Stimulated activated CD8-positive, alpha-beta memory T cell treated with anti-CD3 and anti-CD28 coated beads, Interleukin-7, amount 100 ng/mL, for 4 hours (primary cell): Measurements from ENCODE around the gene AP1S3.
A peak's percentile ranks its signal among the peaks of the same experiment; 100 is the strongest.
"Not testable (repeated sequence)": the region's sequence is repeated elsewhere in the genome, so short reads cannot be mapped to it uniquely, and the experiment has no call there.

ENCODE experiments used
- DNase-seq, 2 donors: peaks; one replicate each; pipeline ENCODE4 v3.0.0-alpha.2; 2020; ENCODE audit warnings: low read depth in 2 of 2

The AP1S3 gene

GRCh38 chr2:223801736-223802135 is 35.6 kb downstream of the AP1S3 start:
- no peak for DNase-seq

GRCh38 chr2:223800908-223801307 is 36.5 kb downstream of the AP1S3 start:
- DNase-seq = no peak

DNA sequence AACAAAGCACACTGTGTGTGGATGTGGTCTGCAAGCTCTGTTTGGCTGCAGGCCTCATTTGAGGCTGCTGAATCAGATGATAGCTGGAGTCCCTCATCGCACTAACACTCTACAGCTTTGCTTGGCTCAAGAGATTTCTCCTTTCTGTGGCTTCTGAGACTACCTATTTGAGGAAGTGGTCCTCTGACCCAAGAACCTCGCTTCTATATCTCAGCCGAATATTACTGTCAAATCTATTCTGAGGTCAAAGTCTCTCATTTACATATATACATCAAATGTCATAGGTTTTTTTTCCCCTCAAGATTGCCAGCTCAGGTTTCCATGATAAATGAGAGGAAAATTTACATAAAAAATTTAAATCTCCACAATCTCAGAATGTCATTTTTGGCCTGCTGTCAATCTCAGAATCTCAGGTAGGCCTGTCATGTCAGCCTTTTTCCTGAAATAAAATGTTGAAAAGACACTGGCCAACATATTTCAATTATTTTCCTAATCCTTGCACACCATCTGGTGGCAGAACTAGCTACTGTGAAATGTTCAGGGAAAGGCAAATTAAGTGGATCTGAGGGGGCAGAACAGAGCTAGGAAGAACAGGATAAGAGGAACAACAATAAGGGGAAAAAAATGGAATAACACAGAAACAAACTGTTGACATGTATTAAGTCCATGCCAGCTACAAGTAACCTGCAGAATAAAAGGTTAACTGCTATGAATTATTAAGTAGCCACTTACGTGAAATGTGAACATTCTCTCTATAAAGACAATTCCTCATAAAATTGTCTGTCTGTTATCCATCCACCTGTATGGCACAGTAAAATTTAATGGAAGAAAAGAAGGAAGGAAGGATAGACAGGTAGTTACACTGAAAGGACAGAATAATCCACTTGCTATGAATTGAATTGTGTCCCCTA is 39.3 kb downstream of the AP1S3 start:
- no peak for DNase-seq

- DNase-seq = no peak
Measured at GRCh38 chr2:223797037-223797436, 40.3 kb downstream of the AP1S3 start.

GRCh38 chr2:223789423-223789822 is 48.0 kb downstream of the AP1S3 start:
- no peak for DNase-seq

GRCh38 chr2:223788826-223789225 is 48.6 kb downstream of the AP1S3 start:
- DNase-seq = no peak

DNA sequence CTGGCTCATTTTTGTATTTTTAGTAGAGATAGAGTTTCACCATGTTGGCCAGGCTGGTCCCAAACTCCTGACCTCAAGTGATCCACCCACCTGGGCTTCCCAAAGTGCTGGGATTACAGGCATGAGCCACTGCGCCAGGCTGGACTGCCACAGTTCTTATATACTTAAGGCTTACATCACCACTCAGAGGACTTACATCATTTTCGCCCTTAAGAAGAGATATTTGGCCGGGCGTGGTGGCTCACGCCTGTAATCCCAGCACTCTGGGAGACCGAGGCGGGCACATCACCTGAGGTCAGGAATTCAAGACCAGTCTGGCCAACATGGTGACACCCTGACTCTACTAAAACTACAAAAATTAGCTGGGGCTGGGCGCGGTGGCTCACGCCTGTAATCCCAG is 49.3 kb downstream of the AP1S3 start:
- not testable (repeated sequence) for DNase-seq

GRCh38 chr2:223787358-223787757 is 50.0 kb downstream of the AP1S3 start:
- DNase-seq = no peak

GRCh38 chr2:223786943-223787342 is 50.4 kb downstream of the AP1S3 start:
- no peak for DNase-seq

DNA sequence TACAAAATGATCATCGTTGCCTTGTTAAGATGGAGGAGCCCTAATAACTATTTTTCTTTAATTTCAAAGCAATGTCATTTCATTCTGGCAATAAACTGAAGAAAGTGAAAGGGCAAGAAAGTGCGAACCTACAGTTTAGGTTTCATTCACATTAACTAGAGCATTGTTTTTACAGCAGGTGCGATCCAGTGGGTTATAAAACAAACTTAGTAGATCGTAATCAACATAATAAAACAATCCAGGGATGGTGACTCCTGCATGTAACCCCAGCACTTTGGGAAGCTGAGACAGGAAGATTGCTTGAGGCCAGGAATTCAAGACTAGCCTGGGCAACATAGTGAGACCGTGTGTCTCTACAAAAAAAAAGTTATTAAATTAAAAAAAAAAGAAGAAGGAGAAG is 51.1 kb downstream of the AP1S3 start:
- no peak for DNase-seq

GRCh38 chr2:223784221-223784772 is 53.1 kb downstream of the AP1S3 start:
- DNase-seq = no peak

DNA sequence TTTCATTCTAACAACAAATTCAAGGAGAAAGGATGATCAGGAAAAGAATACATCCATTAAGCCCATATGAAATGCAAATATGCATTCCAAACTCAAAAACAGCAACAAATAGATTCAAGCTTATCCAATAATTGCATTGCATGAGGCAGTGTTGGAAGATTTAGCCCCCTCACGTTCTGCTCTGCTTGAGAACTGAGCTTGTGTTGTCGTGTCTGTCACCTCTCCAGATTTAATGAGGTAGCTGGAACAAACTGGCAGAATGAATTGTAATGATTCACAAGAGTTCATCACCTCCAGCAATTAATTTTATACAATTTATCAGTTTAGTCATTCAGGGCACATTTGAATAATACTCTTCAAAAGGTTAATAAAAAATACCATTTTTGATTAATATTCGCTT is 54.8 kb downstream of the AP1S3 start:
- DNase-seq = no peak

DNA sequence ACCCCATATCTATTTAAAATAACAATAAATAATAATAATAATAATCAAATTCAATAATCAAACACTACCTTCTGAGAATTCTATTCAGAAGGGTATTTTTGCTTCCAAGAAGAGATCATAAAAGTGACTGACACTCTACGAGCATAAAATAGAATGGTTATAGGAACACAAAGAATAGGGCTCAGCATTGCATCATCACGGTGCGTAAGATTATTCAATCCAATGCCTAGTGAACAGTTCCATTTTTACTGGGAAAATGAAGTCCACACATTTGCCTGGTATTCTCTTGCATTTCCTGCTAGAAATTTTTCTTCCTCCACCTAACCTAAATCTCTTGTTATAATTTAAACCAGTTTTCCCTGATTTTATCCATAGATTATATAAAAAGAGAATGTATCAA is 55.8 kb downstream of the AP1S3 start:
- no peak for DNase-seq

DNA sequence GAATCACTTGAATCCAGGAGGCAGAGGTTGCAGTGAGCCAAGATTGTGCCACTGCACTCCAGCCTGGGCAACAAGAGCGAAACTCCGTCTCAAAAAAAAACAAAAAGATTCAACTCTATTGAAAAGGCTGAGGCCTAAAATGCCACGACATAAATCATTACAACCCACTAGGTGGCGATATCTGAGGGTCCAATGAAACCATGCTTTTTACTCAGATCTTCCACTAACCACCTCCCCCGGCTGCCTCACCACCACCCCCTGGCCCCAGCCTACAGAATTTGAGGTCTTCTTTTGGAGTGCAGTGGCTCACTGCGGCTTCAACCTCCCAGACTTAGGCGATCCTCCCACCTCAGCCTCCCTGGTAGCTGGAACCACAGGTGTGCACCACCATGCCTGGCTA is 57.5 kb downstream of the AP1S3 start:
- DNase-seq = peak; percentile 23 to 29

- DNase-seq = no peak
Measured at GRCh38 chr2:223774193-223774592, 63.2 kb downstream of the AP1S3 start.

GRCh38 chr2:223772363-223772762 is 65.0 kb downstream of the AP1S3 start:
- no peak for DNase-seq

DNA sequence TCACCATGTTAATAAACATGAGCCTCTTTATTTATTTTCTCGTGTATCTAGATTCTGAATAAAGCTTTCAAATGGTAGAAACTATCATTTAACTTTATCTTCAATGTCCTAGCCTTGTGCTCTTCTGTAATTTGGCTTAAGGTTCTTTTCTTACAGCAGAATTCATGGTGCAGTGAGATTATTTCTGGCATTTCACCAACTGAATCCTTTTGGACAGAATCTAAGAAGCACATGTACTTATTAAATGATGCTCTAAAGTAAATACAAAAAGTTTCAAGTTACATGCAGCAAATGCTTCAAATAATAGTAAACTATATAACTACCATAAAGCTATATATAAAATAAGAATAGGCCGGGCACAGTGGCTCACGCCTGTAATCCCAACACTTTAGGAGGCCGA is 65.9 kb downstream of the AP1S3 start:
- DNase-seq = no peak

GRCh38 chr2:223768179-223768578 is 69.2 kb downstream of the AP1S3 start:
- no peak for DNase-seq

GRCh38 chr2:223767341-223767740 is 70.0 kb downstream of the AP1S3 start:
- no peak for DNase-seq

DNA sequence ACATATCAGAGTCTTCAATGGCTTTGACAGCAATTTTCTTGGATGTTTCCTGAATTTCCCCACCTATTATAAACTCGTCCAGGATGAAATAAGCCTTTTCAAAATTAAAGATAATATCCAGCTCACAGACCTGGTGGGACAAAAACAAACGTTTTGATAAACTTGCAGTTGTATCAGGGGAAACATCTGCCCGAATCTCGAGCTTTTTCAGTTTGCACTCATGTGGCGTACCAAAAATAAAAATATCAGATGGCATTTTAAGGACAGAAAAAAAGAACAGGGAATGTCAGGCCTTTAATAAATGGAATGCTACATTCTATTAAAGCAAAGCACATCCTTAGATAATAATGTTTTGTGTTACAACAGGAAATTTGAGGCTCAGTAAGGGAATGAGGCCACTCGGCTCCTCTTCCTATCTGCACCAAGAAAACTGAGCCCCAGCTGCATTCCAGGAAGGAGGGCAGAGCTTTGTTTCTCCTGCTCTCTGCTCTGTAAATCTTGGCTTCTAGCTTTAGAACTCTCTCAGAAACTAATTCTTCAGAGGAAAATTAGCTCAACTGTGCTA is 72.1 kb downstream of the AP1S3 start:
- DNase-seq = no peak

DNA sequence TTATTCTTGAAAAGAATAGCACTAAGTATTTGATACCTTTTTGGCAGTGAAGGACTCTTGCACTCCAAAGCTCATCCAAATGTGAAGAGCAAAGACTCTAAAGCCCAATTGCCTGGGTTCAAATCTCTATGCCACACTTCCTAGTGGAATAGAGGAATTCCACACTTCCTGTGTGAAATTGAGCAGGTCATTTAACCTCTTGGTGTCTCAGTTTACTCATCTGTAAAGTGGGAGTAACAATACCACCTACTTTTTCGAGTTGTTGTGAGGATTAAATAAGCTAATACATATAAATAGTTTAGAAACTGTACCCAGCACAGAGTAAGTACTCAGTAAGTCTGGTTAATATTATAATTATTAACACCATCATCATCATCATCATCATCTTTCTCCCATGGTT is 72.6 kb downstream of the AP1S3 start:
- no peak for DNase-seq

GRCh38 chr2:223762853-223763252 is 74.5 kb downstream of the AP1S3 start:
- DNase-seq = no peak

- not testable (repeated sequence) for DNase-seq
Measured at GRCh38 chr2:223761746-223762145, 75.6 kb downstream of the AP1S3 start.
